SK-N-MC (cell line): ENCODE measurements around the gene C9.

Experiments
- DNase-seq: peaks from one replicate; pipeline ENCODE4 v3.0.0-alpha.2; 2011; ENCODE audit warnings: low read depth, low spot score
- H3K27ac ChIP-seq: fragments of 200-600 bp; sonication (generic); 2 replicates; pipeline ENCODE4 v1.5.1; 2016; ENCODE audit warnings: mixed run types
- H3K36me3 ChIP-seq: fragments of 200-600 bp; sonication (generic); 2 replicates; pipeline ENCODE4 v1.6.1; 2017; ENCODE audit warnings: antibody characterized with exemption, low read length, mixed read lengths; ENCODE audit not compliant: insufficient read depth
- H3K4me3 ChIP-seq: fragments of 200-600 bp; sonication (generic); 2 replicates; pipeline ENCODE4 v1.5.1; 2016
- H3K9ac ChIP-seq: fragments of 200-600 bp; sonication (generic); 2 replicates; pipeline ENCODE4 v1.8.0; 2017; ENCODE audit warnings: mixed run types, mixed read lengths; ENCODE audit not compliant: insufficient read length
- H3K9me3 ChIP-seq: fragments of 200-600 bp; sonication (generic); 2 replicates; pipeline ENCODE4 v1.6.1; 2017; ENCODE audit warnings: low read depth, mild to moderate bottlenecking, antibody characterized with exemption, low read length, moderate library complexity, mixed read lengths
- EZH2 ChIP-seq: fragments of 200-600 bp; sonication (generic); IDR thresholded peaks from one replicate; pipeline ENCODE4 v1.6.1; 2017; ENCODE audit warnings: antibody characterized with exemption
- FOXP2 ChIP-seq: optimal IDR thresholded peaks from 2 replicates; pipeline ENCODE3; 2011; ENCODE audit warnings: mild to moderate bottlenecking, moderate library complexity; ENCODE audit not compliant: insufficient read depth; ENCODE audit errors: extremely low read length, control extremely low read depth
- POLR2AphosphoS5 ChIP-seq: IDR thresholded peaks from 2 replicates; pipeline ENCODE4 v1.6.1; 2012; ENCODE audit warnings: mild to moderate bottlenecking, low read depth, low read length, borderline replicate concordance

The C9 gene

DNA sequence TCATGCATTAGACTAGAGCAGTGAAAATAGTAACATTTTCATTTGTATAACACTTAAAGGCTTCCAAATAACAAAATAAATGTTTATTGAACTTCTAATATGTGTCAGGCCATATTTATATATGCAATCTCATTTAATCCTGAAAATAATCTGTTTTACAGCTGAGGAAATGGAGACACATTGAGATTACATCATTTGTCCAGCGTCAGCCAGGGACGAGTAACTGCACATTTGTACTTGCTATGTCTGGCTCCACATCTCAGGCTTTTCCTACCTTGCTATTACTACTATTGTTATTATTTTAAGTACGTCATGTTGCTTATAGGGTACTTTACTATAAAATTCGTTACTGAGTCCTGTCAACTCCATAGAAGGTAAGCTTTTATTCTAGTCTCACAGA is 3.8 kb upstream of the C9 start:
- Histone ChIP-seq H3K27ac (no peak overlapping the region), H3K4me3 (no peak overlapping the region), H3K9ac (no peak overlapping the region), H3K9me3 (no peaks in the 10 kb centered on the region), H3K36me3 (no peaks in the 10 kb centered on the region; the same call in 1 of the 2 replicates)
- TF ChIP-seq POLR2AphosphoS5, result no peak
- no peak for TF ChIP-seq EZH2
- TF ChIP-seq FOXP2, result no peak
- DNase-seq, result no peak

DNA sequence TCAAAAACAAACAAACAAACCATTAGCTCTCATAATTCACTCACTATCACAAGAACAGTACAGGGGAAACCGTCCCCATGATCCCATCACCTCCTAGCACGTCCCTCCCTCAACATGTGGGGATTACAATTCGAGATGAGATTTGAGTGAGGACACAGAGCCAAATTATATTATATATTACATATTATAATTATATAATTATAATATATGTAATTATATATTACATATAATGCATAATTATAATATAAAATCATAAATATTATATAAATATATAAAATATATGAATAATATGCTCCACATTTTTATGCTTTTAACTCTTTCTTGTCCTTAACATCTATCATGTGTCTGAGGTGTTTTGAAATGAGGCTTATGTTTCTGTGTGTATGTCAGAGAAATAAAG is 3.4 kb upstream of the C9 start:
- TF ChIP-seq FOXP2, result no peak
- no peak for TF ChIP-seq POLR2AphosphoS5
- no peak for TF ChIP-seq EZH2
- no peak for DNase-seq
- Histone ChIP-seq H3K4me3 (no peak overlapping the region), H3K9me3 (no peaks in the 10 kb centered on the region), H3K36me3 (no peaks in the 10 kb centered on the region; the same call in 1 of the 2 replicates), H3K9ac (no peak overlapping the region), H3K27ac (no peak overlapping the region)

DNA sequence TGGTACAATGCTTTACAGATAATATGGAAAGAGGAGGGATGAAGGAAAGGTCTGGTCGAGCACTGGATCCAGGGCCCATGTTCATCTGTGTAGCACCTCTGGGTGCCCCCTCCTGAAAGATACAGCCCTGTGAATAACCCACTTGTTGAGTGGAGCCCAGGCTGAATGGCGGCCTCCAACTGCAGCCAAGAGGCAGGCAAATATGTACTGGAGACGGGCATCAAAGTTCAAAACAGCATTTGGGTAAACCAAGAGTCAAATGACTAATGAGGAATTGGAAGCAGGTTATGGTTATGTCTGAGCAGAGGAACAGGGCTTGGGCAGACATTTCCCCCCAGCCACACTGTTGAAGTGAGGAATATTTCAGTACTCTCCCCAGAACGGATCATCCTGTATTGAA is 1.1 kb downstream of the C9 start:
- Histone ChIP-seq H3K9me3 (no peaks in the 10 kb centered on the region), H3K9ac (no peak overlapping the region), H3K36me3 (no peaks in the 10 kb centered on the region), H3K4me3 (no peak overlapping the region), H3K27ac (no peak overlapping the region)
- no peak for TF ChIP-seq EZH2
- TF ChIP-seq FOXP2, result no peak
- TF ChIP-seq POLR2AphosphoS5, result no peak
- no peak for DNase-seq

DNA sequence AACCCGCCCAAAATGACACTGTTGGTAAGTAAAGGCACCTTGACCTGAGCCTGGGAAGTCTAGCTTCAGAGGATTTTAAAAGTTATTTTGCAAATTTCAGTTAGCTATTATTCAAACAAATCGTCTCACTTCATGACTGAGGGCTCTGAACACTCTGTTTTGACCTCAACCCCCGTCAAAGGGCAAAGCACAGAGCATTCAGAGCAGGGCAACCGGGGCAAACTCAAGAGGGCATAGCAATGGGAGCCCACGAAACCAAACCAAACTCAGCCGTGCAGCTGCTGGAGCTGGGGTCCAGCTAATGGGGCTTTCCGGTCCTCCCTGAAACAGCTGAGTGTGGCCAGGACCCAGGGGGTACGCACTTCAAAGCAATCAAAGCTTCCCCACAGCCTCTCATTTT is 1.6 kb downstream of the C9 start:
- Histone ChIP-seq H3K27ac (no peak overlapping the region), H3K4me3 (no peak overlapping the region), H3K9ac (no peak overlapping the region), H3K36me3 (no peaks in the 10 kb centered on the region), H3K9me3 (no peaks in the 10 kb centered on the region)
- no peak for DNase-seq
- TF ChIP-seq FOXP2 (no peak), POLR2AphosphoS5 (no peak), EZH2 (no peak)

DNA sequence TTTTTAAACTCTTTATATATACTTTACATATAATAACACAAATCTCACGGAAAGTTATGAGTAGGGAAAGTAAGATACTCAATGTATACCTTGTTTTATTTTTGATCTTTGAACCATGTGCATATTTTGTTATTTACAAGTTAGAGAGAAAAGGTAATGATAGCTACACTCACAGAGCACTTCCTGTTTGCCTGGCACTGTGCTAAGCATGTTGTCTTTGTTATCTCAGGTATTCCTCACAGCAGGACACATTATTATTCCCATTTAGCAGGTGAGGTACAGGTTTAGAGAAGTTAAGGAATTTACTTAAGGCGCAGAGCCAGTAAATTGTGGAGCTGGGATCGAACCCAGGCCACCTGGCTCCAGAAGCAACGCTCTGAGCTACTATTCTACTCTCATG is 3.0 kb downstream of the C9 start:
- no peak overlapping the region for H3K27ac ChIP-seq
- H3K4me3 ChIP-seq, result no peak overlapping the region
- H3K9ac ChIP-seq, result no peak overlapping the region
- DNase-seq, result no peak
- no peak for TF ChIP-seq FOXP2
- no peak for TF ChIP-seq EZH2
- TF ChIP-seq POLR2AphosphoS5, result no peak
- H3K36me3 ChIP-seq, result no peaks in the 10 kb centered on the region
- no peaks in the 10 kb centered on the region for H3K9me3 ChIP-seq

DNA sequence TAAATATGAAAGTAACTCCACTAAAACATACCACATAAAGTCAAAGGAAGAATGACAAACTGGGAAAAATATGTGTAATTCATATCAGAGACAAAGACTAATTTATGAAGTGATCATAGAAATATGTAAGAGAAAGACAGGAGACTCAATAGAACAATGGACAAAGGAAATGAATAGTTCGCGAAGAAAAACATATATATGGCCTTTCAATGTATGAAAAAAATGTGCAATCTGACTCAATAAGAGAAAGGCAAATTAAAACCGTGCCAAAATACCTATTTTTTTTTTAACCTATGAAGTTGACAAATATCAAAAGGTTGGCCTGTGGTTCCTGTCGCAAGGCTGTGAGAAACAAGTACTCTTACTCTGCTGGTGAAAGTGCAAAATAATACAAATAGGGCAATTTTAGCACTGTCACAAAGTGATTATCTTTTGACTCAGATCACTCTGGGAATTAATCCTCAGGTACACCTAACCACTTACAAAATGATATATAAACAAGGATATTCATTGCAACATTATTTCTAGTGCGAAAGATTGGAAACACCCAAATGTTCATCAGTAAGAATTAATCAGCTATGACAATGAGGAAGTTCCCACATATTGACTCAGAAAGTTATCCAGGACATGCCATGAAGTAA is 3.7 kb downstream of the C9 start:
- Histone ChIP-seq H3K27ac (no peak overlapping the region), H3K9ac (no peak overlapping the region), H3K4me3 (no peak overlapping the region), H3K9me3 (no peaks in the 10 kb centered on the region), H3K36me3 (no peaks in the 10 kb centered on the region)
- no peak for TF ChIP-seq EZH2
- no peak for DNase-seq

DNA sequence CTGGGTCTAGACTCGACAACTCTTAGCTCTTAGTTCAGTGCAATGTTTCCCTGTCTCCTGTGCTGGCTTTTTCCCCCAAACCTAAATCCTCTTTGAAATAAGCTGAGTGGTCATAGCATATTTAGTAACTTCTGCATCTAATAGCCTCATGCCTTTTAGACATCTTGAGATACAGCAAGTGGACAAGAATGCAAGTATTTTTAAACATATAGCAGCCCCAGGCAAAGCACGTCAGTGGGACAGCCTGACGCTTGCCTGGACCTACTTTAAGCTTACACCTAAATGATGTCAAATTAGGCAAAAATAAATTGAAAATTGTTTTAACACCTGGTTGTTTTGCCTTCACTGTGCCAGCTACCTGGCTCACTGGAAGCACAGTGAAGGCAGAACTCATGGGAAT is 8.0 kb downstream of the C9 start:
- Histone ChIP-seq H3K9ac (no peak overlapping the region), H3K9me3 (no peaks in the 10 kb centered on the region), H3K4me3 (no peak overlapping the region), H3K36me3 (no peaks in the 10 kb centered on the region), H3K27ac (no peak overlapping the region)
- DNase-seq, result no peak
- TF ChIP-seq FOXP2 (no peak), POLR2AphosphoS5 (no peak), EZH2 (no peak)

DNA sequence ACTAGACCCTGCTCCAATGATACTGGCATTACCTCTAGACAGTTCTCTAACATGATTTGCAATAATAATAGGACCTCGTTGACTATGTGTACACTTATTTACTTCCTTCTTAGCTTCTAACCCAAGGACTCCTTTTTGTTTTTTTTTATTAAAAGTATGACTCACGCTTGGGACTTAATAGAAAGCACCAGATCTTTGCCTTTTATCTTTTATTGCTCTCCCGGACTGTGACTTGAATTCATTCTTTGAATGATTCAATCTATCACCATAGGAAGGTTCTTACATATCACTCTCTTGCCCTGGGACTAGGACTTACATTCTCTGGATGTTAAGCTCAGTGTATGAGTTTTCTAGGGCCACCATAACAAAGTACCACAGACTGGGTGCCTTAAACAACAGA is 9.0 kb downstream of the C9 start:
- no peak for TF ChIP-seq EZH2
- TF ChIP-seq FOXP2, result no peak
- TF ChIP-seq POLR2AphosphoS5, result no peak
- Histone ChIP-seq H3K9ac (no peak overlapping the region), H3K27ac (no peak overlapping the region), H3K4me3 (no peak overlapping the region), H3K9me3 (no peaks in the 10 kb centered on the region), H3K36me3 (no peaks in the 10 kb centered on the region)
- DNase-seq, result no peak

DNA sequence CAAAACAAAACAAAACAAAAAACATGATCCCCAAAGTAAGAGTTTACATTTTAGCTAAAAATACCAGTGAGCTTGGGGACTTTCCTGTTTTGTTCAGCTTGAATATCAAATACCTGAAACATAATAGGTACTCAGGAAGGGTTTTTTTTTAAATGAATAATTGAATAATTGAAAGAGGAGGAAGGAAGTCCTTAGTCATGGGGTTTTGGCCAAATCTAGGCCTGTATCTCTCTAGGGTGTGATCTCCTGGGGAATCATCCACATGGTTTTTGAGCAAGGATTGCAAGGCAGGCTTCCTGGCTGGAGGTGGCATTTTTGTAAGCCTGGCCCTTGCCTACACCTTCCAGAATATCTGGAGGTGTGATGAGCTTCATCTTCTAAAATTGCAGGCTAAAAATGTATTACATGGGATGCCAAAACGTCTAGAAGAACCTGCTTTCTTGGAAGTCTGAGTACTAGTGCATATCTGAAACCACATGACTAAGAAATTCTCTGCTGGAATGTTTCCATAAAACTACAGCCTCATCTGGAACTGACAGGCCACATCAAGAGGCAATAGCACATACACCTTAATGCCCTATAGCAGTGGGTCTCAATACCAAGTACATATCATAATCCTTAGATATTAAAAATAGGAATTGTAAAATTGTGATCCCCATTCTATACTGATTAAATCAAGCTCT is 10.4 kb downstream of the C9 start:
- Histone ChIP-seq H3K36me3 (no peaks in the 10 kb centered on the region), H3K9ac (no peak overlapping the region), H3K27ac (no peak overlapping the region), H3K4me3 (no peak overlapping the region), H3K9me3 (no peaks in the 10 kb centered on the region)
- TF ChIP-seq EZH2 (no peak), POLR2AphosphoS5 (no peak), FOXP2 (no peak)
- DNase-seq, result no peak
